ENCODE results near the gene SDK1.
"Not testable (repeated sequence)": the region's sequence is repeated elsewhere in the genome, so short reads cannot be mapped to it uniquely, and the experiment has no call there.

SDK1 gene

GRCh38 chr7:3931843-3932242, 630.8 kb downstream of the SDK1 start:
- WGBS (ENCODE audit: extremely low coverage, insufficient coverage, insufficient read length): no CpG with 5 or more reads among the region's 3 CpGs

GRCh38 chr7:3937146-3937545, 636.1 kb downstream of the SDK1 start:
- Histone ChIP-seq H3K14ac (ENCODE audit: low read length) (no peak overlapping the region), H3K4me2 (ENCODE audit: low read length) (no peak overlapping the region), H2BK5ac (ENCODE audit: low read depth, low read length, poor library complexity) (no peak overlapping the region), H4K12ac (ENCODE audit: low read depth, low read length) (no peak overlapping the region), H3K27me3 (ENCODE audit: insufficient read depth, low read length) (no peaks in the 10 kb centered on the region), H4K8ac (ENCODE audit: low read depth, low read length) (no peak overlapping the region), H3K9me3 (ENCODE audit: insufficient read depth, low read depth, low read length) (peaks cover 2% of the 10 kb centered on the region), H3K27ac (ENCODE audit: low read depth, low read length) (no peak overlapping the region), H2AFZ (ENCODE audit: insufficient read depth, low read length, poor library complexity) (no peak overlapping the region), H3K4me3 (ENCODE audit: low read depth, low read length) (no peak overlapping the region), H2BK12ac (ENCODE audit: low read length) (no peak overlapping the region), H3K23ac (ENCODE audit: low read length) (no peak overlapping the region), H4K91ac (ENCODE audit: low read depth, low read length) (no peak overlapping the region), H3K79me1 (ENCODE audit: low read length) (no peaks in the 10 kb centered on the region), H3K4ac (ENCODE audit: low read depth, low read length) (no peak overlapping the region), H3K18ac (ENCODE audit: low read length) (no peak overlapping the region), H3K36me3 (ENCODE audit: control insufficient read depth in 1 of 2, insufficient read depth in 2 of 2, low read length in 2 of 2) (peaks cover 10 to 11% of the 10 kb centered on the region in 2 experiments), H2AK5ac (ENCODE audit: low read length) (no peak overlapping the region), H3K9ac (ENCODE audit: low read length) (no peak overlapping the region), H2BK120ac (ENCODE audit: insufficient read depth, low read length, poor library complexity) (no peak overlapping the region), H3K79me2 (ENCODE audit: control insufficient read depth, insufficient read depth, low read length, poor library complexity) (no peaks in the 10 kb centered on the region), H3K4me1 (ENCODE audit: control insufficient read depth in 1 of 2, insufficient read depth in 2 of 2, low read length in 2 of 2) (no peaks in the 10 kb centered on the region)
- DNase-seq: peak; percentile 95 to 96
- WGBS (ENCODE audit: extremely low coverage, insufficient coverage, insufficient read length): no CpG with 5 or more reads among the region's 8 CpGs

More at GRCh38 chr7:3931843-3932242, 630.8 kb downstream of the SDK1 start:
- H2BK12ac ChIP-seq (ENCODE audit: low read length): no peak overlapping the region
- H3K79me1 ChIP-seq (ENCODE audit: low read length): no peaks in the 10 kb centered on the region
- peaks cover 6 to 10% of the 10 kb centered on the region in 2 experiments for H3K36me3 ChIP-seq (ENCODE audit: control insufficient read depth in 1 of 2, insufficient read depth in 2 of 2, low read length in 2 of 2)
- no peak for DNase-seq
- H3K23ac ChIP-seq (ENCODE audit: low read length): no peak overlapping the region
- no peak overlapping the region for H4K12ac ChIP-seq (ENCODE audit: low read depth, low read length)
- H3K9ac ChIP-seq (ENCODE audit: low read length): no peak overlapping the region
- no peak overlapping the region for H4K8ac ChIP-seq (ENCODE audit: low read depth, low read length)
- no peak overlapping the region for H4K91ac ChIP-seq (ENCODE audit: low read depth, low read length)
- H2AK5ac ChIP-seq (ENCODE audit: low read length): no peak overlapping the region
- H3K18ac ChIP-seq (ENCODE audit: low read length): no peak overlapping the region
- no peaks in the 10 kb centered on the region for H3K27me3 ChIP-seq (ENCODE audit: insufficient read depth, low read length)
- H3K9me3 ChIP-seq (ENCODE audit: insufficient read depth, low read depth, low read length): peaks cover 2% of the 10 kb centered on the region
- H3K4me1 ChIP-seq (ENCODE audit: control insufficient read depth in 1 of 2, insufficient read depth in 2 of 2, low read length in 2 of 2): no peaks in the 10 kb centered on the region
- no peak overlapping the region for H3K14ac ChIP-seq (ENCODE audit: low read length)
- H2AFZ ChIP-seq (ENCODE audit: insufficient read depth, low read length, poor library complexity): no peak overlapping the region
- no peak overlapping the region for H3K4ac ChIP-seq (ENCODE audit: low read depth, low read length)
- no peak overlapping the region for H3K4me2 ChIP-seq (ENCODE audit: low read length)
- no peaks in the 10 kb centered on the region for H3K79me2 ChIP-seq (ENCODE audit: control insufficient read depth, insufficient read depth, low read length, poor library complexity)
- no peak overlapping the region for H3K27ac ChIP-seq (ENCODE audit: low read depth, low read length)
- H2BK5ac ChIP-seq (ENCODE audit: low read depth, low read length, poor library complexity): no peak overlapping the region
- no peak overlapping the region for H3K4me3 ChIP-seq (ENCODE audit: low read depth, low read length)
- H2BK120ac ChIP-seq (ENCODE audit: insufficient read depth, low read length, poor library complexity): no peak overlapping the region

GRCh38 chr7:3937605-3938004, 636.6 kb downstream of the SDK1 start:
- Histone ChIP-seq H3K36me3 (ENCODE audit: control insufficient read depth in 1 of 2, insufficient read depth in 2 of 2, low read length in 2 of 2) (peaks cover 10 to 11% of the 10 kb centered on the region in 2 experiments), H2BK5ac (ENCODE audit: low read depth, low read length, poor library complexity) (no peak overlapping the region), H3K79me1 (ENCODE audit: low read length) (no peaks in the 10 kb centered on the region), H3K27ac (ENCODE audit: low read depth, low read length) (no peak overlapping the region), H2AK5ac (ENCODE audit: low read length) (no peak overlapping the region), H3K4me1 (ENCODE audit: control insufficient read depth in 1 of 2, insufficient read depth in 2 of 2, low read length in 2 of 2) (no peaks in the 10 kb centered on the region), H3K4me3 (ENCODE audit: low read depth, low read length) (no peak overlapping the region), H4K91ac (ENCODE audit: low read depth, low read length) (no peak overlapping the region), H3K23ac (ENCODE audit: low read length) (no peak overlapping the region), H3K79me2 (ENCODE audit: control insufficient read depth, insufficient read depth, low read length, poor library complexity) (no peaks in the 10 kb centered on the region), H4K8ac (ENCODE audit: low read depth, low read length) (no peak overlapping the region), H3K4ac (ENCODE audit: low read depth, low read length) (no peak overlapping the region), H2AFZ (ENCODE audit: insufficient read depth, low read length, poor library complexity) (no peak overlapping the region), H3K9me3 (ENCODE audit: insufficient read depth, low read depth, low read length) (peaks cover 2% of the 10 kb centered on the region), H3K27me3 (ENCODE audit: insufficient read depth, low read length) (no peaks in the 10 kb centered on the region), H2BK120ac (ENCODE audit: insufficient read depth, low read length, poor library complexity) (no peak overlapping the region), H3K9ac (ENCODE audit: low read length) (no peak overlapping the region), H4K12ac (ENCODE audit: low read depth, low read length) (no peak overlapping the region), H3K14ac (ENCODE audit: low read length) (no peak overlapping the region), H2BK12ac (ENCODE audit: low read length) (no peak overlapping the region), H3K18ac (ENCODE audit: low read length) (no peak overlapping the region), H3K4me2 (ENCODE audit: low read length) (no peak overlapping the region)
- peak; percentile 74 to 80 for DNase-seq
- no CpG with 5 or more reads among the region's 14 CpGs for WGBS (ENCODE audit: extremely low coverage, insufficient coverage, insufficient read length)

- H2AK5ac ChIP-seq (ENCODE audit: low read length); H3K4me3 ChIP-seq (ENCODE audit: low read depth, low read length); H3K4ac ChIP-seq (ENCODE audit: low read depth, low read length); H3K27me3 ChIP-seq (ENCODE audit: insufficient read depth, low read length); H2BK12ac ChIP-seq (ENCODE audit: low read length); H3K27ac ChIP-seq (ENCODE audit: low read depth, low read length); H4K91ac ChIP-seq (ENCODE audit: low read depth, low read length); H3K9me3 ChIP-seq (ENCODE audit: insufficient read depth, low read depth, low read length); H2BK120ac ChIP-seq (ENCODE audit: insufficient read depth, low read length, poor library complexity); H3K9ac ChIP-seq (ENCODE audit: low read length); H3K18ac ChIP-seq (ENCODE audit: low read length); H2BK5ac ChIP-seq (ENCODE audit: low read depth, low read length, poor library complexity); H3K36me3 ChIP-seq (ENCODE audit: control insufficient read depth in 1 of 2, insufficient read depth in 2 of 2, low read length in 2 of 2); H3K79me1 ChIP-seq (ENCODE audit: low read length); H3K14ac ChIP-seq (ENCODE audit: low read length); H3K79me2 ChIP-seq (ENCODE audit: control insufficient read depth, insufficient read depth, low read length, poor library complexity); H4K12ac ChIP-seq (ENCODE audit: low read depth, low read length); H3K4me2 ChIP-seq (ENCODE audit: low read length); H4K8ac ChIP-seq (ENCODE audit: low read depth, low read length); H3K23ac ChIP-seq (ENCODE audit: low read length); H3K4me1 ChIP-seq (ENCODE audit: control insufficient read depth in 1 of 2, insufficient read depth in 2 of 2, low read length in 2 of 2); H2AFZ ChIP-seq (ENCODE audit: insufficient read depth, low read length, poor library complexity): not testable (repeated sequence)
- DNase-seq: peak; percentile 41 to 59
- WGBS (ENCODE audit: extremely low coverage, insufficient coverage, insufficient read length): no CpG with 5 or more reads among the region's 12 CpGs
Measured at GRCh38 chr7:3941706-3942105, 640.7 kb downstream of the SDK1 start.

All from trophoblast cell (in vitro differentiated cells and primary cell).